ENCODE measurements around the gene STARD3NL.
"Not testable (repeated sequence)": the region's sequence is repeated elsewhere in the genome, so short reads cannot be mapped to it uniquely, and the experiment has no call there.

Gene STARD3NL, protein sequence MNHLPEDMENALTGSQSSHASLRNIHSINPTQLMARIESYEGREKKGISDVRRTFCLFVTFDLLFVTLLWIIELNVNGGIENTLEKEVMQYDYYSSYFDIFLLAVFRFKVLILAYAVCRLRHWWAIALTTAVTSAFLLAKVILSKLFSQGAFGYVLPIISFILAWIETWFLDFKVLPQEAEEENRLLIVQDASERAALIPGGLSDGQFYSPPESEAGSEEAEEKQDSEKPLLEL

DNA sequence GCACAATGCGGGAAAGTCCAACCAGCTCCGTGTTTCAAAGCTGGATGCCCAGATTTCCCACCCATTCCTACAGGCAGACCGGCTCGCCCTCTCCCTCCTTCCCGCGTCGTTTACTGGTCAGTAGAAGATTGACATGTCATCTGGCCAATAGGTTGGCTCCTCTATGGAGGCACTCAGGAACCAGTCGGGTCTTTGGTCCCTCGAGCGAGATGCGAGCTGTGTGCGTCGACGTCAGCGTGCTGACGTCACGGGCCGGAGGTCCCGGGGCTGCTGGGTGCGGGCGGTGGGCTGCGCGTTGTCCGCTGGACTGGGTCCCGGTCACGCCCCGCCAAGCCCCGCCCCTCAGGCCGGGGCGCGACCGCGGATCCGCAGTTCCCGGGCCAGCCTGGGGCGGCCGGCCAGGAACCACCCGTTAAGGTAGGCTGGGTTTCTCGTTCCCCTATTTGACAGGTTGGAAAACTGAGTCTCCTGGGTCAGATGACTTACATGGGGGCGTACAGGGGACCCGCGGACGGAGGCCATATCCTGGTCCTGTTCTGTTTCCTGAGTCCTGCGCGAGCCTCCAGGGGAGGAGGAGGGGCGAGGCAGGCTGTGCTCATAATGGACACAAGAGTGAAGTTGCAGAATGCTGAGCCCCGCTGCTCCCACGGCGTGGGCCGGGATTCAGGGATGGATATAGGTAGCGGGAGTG is at the start of gene STARD3NL:
Gene STARD3NL (plus strand): TSS at position 242 of the 691 bp plus-strand sequence. CDS start 29,260 bp downstream, outside the sequence.
- DNase-seq (ENCODE audit: low spot score): peak; percentile 100

DNA sequence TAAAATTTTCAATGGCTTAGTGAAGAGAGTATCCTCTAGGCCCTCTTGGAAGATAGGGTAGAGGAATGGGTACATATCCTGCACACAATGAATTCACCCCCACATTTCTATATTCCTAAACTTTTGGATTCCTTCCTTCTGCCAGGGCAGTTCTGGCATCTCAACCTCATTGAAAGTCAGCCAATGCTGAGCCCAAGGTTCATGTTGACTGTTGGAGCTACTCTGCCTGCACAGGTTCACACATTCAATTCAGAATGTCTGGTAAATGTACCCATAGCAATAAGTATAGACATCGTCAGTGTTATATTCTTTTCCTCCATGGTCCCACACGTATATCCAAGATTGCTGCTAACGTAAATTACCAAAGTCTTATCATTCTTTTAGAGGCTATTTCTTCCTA is 48.9 kb upstream of the STARD3NL start:
- DNase-seq (ENCODE audit: low spot score): no peak

DNA sequence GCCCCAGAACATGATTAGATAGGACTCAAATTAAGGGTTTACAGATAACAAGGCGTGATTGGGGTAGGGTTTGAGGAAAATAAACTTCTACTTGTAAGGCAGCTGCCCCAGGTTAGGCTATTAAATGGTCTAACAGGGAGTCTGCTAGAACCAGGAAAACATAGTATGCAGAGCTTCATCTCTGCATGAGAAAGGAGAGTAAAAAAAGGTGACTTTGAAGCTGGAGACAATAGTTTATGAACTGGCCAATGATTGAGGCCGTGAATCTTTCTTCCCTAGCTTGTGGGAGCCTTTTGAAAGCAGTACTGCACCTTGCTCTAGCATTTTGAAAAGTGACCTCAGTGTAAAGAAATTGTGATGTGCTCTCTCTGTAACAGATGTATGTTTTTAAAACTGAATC is 48.5 kb upstream of the STARD3NL start:
- DNase-seq (ENCODE audit: low spot score): no peak

DNA sequence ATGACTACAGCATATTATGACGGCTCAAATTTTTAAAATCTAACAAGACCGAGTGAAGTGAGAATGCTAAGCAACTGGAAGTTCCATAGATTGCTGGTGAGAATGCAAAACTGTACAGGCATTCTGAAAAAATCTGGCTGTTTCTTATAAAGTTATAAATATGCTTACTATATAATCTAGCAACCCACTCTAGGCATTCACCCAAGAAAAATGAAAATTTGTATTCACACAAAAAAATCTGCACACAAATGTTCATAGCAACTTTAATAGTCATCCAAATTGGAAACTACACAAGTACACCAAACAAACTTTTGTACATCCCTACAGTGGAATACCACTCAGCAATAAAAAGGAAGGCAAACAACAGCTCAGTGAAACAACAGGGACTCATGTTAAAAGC is 39.9 kb upstream of the STARD3NL start:
- DNase-seq (ENCODE audit: low spot score): no peak

DNA sequence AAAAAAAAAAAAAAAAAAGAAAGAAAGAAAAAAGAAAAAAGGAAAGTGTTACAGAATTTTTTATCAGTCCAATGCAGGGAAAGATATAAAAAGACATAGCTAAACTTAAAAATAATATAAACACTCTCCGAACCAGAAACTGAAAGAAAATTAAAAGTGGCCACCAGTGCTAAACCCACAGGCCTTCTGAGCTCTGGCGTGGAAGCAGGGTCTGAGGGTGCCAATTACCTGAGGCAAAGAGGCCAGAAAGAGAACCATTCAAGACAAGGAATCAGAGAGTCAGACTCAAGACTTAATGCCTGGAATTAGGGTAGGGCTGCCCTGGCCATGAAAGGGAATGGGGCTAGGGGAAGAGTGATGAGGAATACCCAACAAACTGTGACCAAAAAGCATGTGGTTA is 36.9 kb upstream of the STARD3NL start:
- DNase-seq (ENCODE audit: low spot score): no peak

DNA sequence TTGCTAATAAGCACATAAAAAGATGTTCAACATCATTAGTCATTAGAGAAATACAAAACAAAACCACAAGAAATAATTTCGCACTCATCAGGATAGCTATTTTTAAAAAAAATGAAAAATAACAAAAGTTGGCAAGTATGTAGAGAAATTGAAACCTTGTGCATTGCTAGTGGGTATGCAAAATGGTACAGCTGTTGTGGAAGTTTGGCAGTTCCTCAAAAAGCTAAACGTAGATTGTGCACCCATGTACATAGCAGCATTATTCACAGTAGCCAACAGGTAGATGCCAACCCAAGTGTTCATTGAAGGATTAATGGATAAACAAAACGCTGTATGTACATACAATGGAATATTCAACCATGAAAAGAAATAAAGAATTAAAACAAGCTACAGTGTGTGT is 35.3 kb upstream of the STARD3NL start:
- DNase-seq (ENCODE audit: low spot score): no peak

DNA sequence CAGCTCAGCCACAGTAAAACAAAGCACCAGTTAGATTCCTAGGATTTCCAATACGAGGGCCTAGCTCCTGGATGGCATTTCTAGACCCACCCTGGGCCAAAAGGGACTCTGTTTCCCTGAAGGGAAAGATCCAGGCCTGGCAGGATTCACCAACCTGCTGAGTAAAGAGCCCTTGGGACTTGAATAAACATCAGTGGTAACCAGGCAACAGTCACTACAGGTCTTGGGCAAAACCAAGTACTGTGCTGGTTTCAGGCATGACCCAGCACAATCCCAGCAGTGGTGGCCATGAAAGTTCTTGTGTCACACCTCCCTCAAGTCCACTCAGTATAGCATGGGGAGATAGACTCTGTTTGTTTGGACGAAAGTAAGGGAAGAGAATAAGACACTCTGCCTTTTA is 31.0 kb upstream of the STARD3NL start:
- no peak for DNase-seq (ENCODE audit: low spot score)

DNA sequence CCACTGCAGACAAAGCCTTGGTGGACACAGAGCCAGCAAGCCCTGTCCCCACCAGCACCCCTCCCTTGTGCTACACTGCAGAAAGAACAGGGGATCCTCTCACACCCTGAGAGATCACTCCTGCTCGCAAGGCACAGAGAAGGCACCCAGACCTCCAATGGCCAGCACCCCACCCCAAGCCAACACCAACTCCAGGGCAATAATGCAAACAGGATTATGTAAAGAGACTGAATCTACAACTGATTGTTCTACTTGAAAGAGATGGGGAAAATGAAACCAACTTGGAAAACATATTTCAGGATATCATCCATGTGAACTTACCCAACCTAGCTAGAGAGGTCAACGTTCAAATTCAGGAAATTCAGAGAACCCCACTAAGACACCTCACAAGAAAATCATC is 26.5 kb upstream of the STARD3NL start:
- DNase-seq (ENCODE audit: low spot score): no peak

DNA sequence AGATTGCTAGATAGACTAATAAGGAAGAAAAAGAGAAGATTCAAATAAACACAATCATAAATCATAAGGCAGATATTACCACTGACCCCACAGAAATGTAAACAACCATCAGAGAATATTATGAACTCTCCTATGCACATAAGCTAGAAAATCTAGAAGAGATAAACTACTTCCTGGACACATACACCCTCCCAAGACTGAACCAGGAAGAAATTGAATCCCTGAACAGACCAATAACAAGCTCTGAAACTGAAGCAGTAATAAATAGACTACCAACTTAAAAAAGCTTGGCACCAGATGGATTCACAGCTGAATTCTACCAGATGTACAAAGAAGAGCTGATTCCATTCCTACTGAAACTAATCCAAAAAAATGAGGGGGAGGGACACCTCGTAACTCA is 24.5 kb upstream of the STARD3NL start:
- no peak for DNase-seq (ENCODE audit: low spot score)

DNA sequence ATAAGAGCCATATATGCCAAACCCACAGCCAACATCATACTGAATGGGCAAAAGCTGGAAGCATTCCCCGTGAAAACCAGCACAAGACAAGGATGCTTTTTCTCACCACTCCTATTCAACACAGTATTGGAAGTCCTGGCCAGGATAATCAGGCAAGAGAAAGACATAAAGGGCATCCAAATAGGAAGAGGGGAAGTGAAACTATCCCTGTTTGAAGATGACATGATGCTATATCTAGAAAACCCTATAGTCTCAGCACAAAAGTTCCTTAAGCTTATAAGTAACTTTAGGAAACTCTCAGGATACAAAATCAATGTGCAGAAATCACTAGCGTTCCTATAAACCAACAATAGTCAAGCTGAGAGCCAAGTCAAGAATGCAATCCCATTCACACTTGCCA is 23.8 kb upstream of the STARD3NL start:
- no peak for DNase-seq (ENCODE audit: low spot score)

DNA sequence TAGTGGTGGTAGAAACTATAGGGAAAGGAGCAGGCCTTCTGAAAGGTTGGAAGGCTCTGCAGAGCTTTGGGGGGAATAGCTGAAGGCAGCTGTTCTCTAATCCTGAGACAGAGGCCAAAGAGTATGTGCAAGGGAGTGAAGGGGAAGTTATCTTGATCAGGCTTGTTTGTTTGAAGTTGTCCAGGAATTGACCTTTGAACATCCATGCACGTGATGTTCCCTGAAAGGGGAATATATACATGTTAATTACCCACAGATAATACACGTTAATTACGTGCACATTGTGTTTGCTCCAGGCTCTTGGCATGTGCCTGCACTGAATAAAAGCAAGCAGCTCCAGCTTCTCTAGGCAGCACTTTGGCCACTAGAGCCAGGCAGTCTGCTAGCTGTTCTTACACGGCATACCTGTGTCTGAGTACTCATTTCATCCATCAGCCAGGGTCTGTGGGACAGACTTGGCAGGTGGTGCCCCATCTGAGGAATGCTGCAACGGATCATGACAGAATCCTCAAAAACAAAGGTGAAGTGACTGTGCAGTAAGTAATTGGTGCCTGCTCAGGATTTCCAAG is 18.0 kb upstream of the STARD3NL start:
- DNase-seq (ENCODE audit: low spot score): no peak

DNA sequence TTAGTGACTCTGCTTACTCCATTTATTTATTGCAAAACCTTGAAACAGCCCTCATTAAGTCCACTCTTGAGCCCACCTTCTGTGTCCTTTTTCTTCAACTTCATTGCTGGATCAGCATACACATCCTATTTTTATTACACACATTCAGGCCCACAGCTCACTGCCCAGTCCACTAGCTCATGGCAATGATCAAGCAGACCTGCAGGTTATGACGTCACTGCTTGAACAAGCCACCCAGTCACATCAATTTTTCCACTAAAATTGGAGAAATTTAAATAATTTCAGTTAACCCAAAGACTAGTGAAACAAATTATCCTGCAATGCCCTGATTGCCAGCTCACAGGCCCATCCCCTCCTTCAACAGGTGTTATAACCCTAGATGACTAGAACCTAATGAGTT is 16.0 kb upstream of the STARD3NL start:
- no peak for DNase-seq (ENCODE audit: low spot score)

DNA sequence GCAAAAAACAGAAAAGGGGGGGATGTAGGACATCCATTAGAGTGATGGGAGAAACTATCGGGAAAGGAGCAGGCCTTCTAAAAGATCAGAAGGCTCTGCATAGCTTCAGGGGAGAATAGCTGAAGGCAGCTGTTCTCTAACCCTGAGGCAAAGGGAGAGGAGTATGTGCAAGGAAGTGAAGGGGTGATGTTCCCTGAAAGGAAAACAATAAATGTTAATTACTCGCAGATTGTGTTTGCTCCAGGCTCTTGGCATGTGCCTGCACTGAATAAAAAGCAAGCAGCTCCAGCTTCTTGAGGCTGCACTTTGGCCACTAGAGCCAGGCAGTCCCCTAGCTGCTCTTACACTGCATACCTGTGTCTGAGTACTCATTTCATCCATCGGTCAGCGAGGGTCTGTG is 14.4 kb upstream of the STARD3NL start:
- no peak for DNase-seq (ENCODE audit: low spot score)

DNA sequence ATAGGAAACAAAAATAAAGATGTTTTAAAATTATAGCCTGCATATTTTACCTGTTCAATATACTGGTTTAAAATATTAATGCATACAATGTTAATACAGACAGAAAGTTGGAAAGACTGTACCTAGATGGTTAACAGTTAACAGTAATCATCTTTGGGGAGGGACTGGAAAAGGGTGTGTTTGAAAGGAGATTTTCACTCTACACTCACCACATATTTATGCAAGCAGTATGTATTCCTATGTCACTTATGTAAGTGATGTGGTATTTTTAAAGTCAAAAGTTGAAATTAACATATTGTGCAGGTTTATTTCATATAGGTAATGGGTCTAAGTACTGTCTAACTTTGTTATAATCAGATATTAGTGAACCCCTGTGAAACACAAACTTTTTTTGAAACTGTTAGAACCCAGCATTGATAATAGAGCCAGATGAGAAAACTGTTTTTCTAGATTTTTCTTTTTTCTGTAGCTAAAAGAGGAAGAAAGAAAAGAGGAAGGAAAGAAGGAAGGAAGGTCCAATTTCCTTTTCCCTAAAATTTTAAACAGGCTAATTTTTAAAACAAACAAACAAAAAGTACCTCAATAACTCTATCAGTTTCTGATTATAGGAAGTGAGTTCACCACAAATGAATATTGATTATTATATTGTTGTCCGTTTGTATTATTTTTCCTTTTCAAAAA is 9.0 kb upstream of the STARD3NL start:
- DNase-seq (ENCODE audit: low spot score): no peak

DNA sequence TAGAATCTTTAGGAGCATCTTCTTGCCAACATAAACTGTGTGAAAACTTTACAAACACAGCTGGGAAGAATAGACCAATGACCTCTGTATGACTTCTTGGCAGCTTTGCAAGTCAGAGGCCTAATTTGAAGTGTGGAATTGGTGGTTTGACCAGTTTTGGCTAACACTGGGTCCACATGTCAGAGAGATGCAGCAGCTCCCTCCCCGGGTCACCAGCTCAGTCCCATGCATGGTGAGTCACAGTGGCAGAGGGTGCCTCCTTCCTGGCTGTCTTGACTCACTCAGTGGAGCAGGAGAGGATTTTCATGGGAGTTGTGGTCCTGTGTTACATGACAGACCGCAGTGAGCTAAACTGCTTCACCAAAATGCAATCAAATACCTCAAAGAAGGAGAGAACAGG is 8.2 kb upstream of the STARD3NL start:
- no peak for DNase-seq (ENCODE audit: low spot score)

DNA sequence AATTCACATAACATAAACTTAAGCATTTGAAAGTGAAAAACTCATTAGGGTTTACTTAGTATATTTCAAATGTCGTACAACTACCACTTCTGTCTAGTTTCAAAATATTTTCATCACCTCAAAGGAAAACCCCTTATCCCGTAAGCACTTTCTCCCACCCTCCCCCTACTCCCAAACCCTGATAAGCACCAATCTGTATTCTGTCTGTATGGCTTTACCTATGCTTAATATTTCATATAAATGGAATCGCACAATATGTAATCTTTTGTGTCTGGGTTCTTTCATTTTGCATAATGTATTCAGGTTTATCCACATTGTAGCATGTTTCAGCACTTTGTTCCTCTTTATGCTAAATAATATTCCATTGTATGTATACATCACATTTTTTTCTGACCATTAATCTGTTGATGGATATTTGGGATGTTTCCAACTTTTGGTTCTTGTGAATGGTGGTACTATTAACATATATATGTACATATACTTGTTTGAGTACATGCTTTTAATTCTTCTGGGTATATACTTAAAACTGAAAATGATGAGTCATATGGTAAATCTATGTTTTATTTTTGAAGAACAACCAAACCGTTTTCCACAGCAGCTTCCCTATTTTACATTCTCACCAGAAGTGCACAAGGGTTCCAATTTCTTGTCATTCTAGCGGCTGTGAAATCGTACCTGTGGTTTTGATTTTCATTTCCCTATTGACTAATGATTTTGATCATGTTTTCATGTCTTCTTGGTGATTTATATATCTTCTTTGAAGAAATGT is 6.2 kb upstream of the STARD3NL start:
- DNase-seq (ENCODE audit: low spot score): no peak

DNA sequence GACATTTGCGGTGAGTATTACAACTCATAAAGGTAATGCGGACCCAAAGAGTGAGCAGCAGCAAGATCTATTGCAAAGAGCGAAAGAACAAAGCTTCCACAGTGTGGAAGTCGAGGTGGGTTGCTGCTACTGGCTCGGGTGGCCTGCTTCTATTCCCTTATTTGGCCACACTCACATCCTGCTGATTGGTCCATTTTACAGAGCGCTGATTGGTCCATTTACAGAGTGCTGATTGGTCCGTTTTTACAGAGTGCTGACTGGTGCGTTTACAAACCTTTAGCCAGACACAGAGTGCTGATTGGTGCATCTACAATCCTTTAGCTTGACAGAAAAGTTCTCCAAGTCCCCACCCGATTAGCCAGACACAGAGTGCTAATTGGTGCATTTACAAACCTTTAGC is 2.5 kb upstream of the STARD3NL start:
- DNase-seq (ENCODE audit: low spot score): not testable (repeated sequence)

DNA sequence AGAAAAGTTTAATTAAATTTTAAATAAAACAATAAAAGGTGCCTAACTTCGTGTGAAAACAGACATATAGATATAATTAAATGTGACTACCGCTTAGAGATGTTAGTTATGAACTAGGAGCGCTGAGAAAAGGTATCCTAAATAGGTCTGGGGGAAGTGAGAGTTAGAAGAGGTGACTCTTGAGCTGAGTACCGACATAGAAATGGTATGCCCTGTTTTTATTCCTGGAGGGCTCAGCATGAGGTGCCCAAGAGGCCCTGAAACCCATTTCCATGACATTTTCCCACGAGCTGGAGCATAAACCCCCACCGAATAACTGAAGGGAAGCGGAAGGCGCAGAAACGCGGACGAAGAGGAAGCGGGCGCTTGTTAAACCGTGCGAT is 433 bp upstream of the STARD3NL start:
- no peak for DNase-seq (ENCODE audit: low spot score)

DNA sequence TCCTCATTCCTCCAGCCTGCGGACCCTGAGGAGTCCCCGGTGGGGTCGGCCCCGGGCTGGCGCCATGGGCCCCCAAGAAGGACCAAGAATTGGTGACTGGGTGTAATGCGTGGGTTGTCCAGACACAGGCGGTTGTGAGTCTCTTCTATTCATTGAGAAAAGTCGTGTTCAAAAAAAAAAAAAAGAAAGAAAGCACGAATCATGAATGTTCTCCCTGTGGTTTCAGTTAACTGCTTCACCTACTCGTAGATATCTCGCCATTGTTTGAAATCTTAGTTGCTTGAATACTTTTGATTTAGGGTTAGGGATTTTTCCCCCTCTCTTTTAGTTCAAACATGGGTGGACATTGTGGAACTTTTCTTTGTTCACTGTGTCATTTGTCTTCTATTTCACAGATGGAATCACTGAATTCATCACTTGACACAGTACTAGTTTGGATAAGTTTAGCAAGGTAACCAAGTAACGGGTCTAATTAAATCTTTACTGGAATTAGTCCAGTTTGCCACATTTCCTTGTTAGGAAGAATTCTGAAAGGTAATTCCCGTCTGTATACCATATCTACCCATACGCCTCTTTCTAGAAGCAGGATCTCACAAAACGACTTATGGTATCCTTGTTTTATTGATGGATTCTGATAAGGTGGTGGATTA is 775 bp downstream of the STARD3NL start:
- DNase-seq (ENCODE audit: low spot score): no peak

DNA sequence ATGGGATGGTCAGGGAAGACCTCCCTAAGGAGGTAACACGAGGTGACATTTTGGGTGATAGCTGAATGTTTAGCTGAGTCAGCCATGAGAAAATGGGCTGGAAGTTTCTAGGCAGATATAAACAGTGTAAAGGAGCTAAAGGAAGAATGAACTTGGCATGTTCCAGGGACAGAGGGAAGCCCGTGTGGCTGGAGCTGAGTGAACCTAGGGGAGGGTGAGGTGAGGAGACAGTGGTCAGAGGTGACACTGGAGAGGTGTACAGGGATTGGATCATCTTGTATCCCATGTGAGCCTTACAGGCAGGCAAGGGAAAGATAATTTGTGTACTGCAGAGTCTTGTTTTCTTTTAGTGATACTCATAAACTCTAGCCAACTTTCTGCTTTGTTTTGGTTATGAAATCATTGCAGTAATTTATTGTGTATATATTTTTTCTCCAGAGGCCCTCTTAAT is 1.8 kb downstream of the STARD3NL start:
- no peak for DNase-seq (ENCODE audit: low spot score)

DNA sequence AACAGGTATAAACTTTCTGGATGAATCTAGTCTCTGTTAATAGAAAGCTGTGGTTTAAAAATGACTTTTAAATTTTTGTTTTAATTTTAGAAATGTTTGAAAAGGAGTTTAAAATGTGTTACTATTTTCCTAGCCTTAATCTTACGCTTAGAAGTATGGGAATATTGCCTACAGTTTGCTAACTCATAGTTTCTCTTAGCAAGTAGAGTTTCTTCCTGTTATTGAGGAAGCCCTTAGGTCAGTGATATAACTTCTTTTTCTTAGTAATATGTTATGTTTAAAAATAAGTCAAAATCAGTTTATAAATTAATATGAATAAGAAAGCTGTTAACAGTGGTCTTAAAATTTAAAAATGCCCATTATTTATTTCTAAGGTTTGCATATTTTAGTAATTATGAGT is 3.1 kb downstream of the STARD3NL start:
- DNase-seq (ENCODE audit: low spot score): no peak

DNA sequence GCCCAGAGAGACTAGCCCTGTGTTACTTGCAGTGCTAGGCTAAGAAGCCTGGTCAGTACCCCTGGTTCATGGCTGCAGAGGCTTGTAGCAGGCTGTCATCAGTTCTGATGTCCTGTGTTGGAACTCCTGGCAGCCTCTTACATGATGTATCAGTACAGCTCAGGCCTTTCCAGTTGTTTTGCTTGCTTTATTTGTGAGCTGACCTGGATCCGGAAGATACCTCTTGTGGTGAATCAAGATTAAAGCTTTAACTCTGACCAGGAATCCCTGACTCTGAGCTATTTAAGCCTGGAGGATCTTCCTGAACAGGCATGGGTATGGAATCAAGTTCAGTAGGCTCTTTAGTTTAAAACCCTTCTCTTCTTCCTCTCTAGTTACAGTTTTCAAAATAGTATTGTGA is 4.4 kb downstream of the STARD3NL start:
- DNase-seq (ENCODE audit: low spot score): no peak
